Mesenteric fat pad (tissue), 1 donor: Measurements from ENCODE around the gene CABLES1. TPM values are rescaled to one million over a fixed set of nuclear protein-coding genes. Genes with fewer than 3 reads are reported as not detected.
A peak's percentile ranks its signal among the peaks of the same experiment; 100 is the strongest.
"Not testable (repeated sequence)": the region's sequence is repeated elsewhere in the genome, so short reads cannot be mapped to it uniquely, and the experiment has no call there.

Experiments
- DNase-seq: peaks from one replicate; pipeline ENCODE4 v3.0.0-alpha.2; 2020; ENCODE audit warnings: low spot score
- long read RNA-seq: library from polyadenylated mRNA; unstranded; transcript quantifications from one replicate; pipeline ENCODE4 v2.0.0, GENCODE V29; 2020
- total RNA-seq: library from RNA; stranded (reverse); fragmentation: NEBNext Ultra II Directional; extraction: Animal tissue kit (Norgen Biotek cat#: 25700); gene quantifications from one replicate; pipeline ENCODE4 v1.2.1, GENCODE V29; 2021
- donor health status: DM: yes; HTN: yes; CAD: no.

CABLES1 gene, protein sequence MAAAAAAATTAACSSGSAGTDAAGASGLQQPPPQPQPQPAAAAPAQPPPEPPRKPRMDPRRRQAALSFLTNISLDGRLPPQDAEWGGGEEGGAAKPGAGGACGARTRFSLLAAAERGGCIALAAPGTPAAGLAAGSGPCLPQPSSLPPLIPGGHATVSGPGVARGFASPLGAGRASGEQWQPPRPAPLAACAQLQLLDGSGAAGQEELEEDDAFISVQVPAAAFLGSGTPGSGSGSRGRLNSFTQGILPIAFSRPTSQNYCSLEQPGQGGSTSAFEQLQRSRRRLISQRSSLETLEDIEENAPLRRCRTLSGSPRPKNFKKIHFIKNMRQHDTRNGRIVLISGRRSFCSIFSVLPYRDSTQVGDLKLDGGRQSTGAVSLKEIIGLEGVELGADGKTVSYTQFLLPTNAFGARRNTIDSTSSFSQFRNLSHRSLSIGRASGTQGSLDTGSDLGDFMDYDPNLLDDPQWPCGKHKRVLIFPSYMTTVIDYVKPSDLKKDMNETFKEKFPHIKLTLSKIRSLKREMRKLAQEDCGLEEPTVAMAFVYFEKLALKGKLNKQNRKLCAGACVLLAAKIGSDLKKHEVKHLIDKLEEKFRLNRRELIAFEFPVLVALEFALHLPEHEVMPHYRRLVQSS
- total RNA-seq: 57.0 TPM
- long read RNA-seq, full-length matches to known transcripts: 4 of 28 reads
- long read RNA-seq, partial matches to known transcripts: 16 of 28 reads
- long read RNA-seq, other reads (novel, unspliced or antisense): 8 of 28 reads

- no peak for DNase-seq
Measured at GRCh38 chr18:23134780-23135549, at the start of gene CABLES1. Gene CABLES1 (plus strand): TSS chr18:23135485. CDS start chr18:23135763, 278 bp downstream.

- DNase-seq: no peak
Measured at GRCh38 chr18:23087352-23087751, 47.9 kb upstream of the CABLES1 start.

DNA sequence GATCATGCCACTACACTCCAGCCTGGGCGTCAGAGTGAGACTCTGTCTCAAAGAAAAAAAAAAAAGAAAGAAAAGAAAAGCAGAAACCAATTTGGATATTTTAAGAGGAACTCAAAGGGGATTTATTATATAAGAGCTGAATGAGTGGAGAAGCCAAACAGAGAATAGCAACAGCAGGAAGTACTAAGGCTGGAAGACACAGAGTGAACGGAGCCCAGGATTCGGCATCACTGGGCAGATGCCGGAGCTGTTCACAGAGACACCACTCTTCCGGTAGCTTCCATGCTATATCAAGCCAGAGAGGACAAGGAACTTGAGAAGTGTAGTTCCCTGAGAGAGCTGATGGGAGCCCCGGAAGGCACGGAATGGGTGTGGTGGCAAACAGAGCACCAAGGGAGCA, 47.0 kb upstream of the CABLES1 start:
- no peak for DNase-seq

- DNase-seq: not testable (repeated sequence)
Measured at GRCh38 chr18:23091017-23091993, 44.0 kb upstream of the CABLES1 start.

GRCh38 chr18:23092121-23092520, 43.2 kb upstream of the CABLES1 start:
- DNase-seq: no peak

DNA sequence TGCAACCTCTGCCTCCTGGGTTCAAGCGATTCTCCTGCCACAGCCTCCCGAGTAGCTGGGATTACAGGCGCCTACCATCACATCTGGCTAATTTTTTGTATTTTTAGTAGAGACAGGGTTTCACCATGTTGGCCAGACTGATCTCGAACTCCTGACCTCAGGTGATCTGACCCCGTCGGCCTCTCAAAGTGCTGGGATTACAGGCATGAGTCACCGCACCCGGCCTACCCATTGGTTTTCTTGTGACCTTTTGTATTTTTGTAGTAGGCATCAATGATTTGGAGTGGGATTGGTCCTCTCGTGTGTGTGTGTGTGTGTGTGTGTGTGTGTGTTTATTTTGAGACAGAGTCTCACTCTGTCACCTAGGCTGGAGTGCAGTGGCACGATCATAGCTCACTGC, 42.2 kb upstream of the CABLES1 start:
- DNase-seq: not testable (repeated sequence)

GRCh38 chr18:23093772-23094171, 41.5 kb upstream of the CABLES1 start:
- DNase-seq: no peak

DNA sequence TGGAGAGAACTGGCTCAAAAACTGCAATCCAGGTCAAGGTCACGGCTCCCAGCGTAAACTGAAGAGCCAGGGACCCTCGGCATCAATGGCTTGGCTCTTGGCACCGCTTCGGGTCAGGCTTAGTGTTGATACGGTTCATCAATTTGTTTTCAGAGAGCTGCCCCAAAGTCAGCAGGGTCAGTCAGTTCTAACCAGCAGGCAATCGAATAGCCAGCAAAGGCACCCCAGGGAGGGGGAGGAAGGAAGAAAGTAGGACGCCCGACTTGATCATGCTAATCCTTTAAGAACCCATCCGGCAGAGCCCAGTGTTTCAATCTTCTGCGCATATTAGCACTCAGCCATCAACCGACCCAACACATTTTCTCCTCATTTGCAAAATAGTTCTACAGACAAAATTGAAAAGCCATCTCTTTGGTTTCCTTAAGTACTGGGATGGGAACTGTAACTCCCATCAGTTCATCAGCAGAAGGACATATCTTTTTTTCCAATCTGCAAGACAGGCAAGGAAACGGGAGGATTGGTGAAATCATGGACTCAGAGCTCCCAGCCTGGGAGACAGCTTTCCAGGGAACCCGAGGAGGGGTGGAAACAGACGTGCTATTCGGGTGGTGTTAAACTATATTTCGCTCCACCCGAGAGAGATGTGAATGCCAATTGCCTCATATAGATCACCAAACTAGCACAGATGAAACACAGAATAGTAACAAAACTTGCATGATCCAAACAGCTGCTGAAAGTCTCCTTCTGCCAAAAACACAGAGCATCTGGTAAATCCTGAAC, 40.7 kb upstream of the CABLES1 start:
- DNase-seq: no peak

GRCh38 chr18:23095463-23095862, 39.8 kb upstream of the CABLES1 start:
- no peak for DNase-seq

- not testable (repeated sequence) for DNase-seq
Measured at GRCh38 chr18:23097016-23097415, 38.3 kb upstream of the CABLES1 start.

DNA sequence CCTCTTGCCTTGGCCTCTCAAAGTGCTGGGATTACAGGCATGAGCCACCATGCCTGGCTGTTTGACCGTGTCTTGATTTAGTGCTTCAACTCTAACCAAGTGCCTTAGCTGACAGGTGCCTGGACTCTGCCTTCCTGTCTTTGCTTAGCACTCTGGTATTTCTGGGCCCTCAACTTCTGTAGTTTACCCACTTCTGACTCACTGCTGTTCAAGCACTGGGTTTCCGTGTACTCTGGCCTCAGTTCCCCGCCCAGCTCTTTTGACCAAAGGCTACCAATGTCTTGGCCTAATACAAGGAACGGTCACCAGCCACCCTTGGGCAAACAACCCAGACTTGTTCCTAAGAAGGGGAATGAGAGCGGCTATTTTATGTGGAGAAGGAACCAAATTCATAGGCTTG, 35.7 kb upstream of the CABLES1 start:
- no peak for DNase-seq

DNA sequence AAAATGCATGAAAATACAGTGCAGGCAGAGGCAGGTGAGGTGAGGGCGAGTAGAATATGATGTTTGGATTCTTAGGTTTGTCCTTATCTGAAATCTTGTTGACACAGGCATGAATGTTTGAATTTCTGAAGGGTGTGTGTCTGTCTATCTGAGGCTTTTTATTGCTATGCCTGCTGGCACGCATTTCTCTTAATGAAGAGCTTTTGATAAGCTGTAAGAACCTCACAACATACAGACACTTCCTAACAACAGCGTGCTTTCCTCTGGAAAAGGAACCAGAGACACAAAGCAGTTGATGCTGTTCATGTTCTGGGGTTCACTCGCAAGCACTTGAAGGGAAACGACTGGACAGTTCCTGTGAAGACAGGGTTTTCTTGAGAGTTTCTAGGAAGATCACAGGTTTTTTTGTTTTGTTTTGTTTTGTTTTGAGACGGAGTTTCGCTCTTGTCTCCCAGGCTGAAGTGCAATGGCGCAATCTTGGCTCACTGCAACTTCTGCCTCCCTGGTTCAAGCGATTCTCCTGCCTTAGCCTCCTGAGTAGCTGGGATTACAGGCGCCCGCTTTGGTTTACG, 33.3 kb upstream of the CABLES1 start:
- DNase-seq: no peak

DNA sequence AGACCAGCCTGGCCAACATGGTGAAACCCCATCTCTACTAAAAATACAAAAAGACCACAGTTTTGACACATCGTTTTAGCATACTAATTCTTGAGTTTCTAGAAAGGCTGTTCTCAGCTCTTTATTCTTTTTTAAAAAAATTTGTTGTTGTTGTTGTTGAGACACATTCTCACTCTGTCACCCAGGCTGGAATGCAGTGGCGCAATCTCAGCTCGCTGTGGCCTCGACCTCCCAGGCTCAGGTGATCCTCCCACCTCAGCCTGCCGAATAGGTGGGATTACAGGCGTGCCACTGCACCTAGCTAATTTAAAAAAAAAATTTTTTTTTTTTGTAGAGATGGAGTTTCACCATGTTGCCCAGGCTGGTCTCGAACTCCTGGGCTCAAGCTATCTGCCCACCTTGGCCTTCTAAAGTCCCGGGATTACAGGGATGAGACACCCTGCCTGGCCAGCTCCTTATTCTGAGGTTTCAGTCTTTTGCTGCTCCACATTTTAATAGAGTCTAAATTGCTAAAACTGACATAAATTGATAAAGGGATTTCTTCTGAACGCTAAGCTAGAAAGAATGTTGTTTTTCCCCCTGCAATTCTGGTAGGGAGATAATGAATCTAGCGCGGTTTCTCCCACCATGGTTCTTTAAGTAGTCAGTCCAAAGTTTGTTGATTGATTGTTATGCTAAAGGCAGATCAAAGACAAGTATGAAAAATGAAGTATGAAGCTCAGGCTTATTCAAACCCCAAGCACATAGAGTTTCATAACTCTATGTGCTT, 32.6 kb upstream of the CABLES1 start:
- DNase-seq: no peak

- no peak for DNase-seq
Measured at GRCh38 chr18:23103449-23103848, 31.8 kb upstream of the CABLES1 start.

- no peak for DNase-seq
Measured at GRCh38 chr18:23105030-23105429, 30.3 kb upstream of the CABLES1 start.

DNA sequence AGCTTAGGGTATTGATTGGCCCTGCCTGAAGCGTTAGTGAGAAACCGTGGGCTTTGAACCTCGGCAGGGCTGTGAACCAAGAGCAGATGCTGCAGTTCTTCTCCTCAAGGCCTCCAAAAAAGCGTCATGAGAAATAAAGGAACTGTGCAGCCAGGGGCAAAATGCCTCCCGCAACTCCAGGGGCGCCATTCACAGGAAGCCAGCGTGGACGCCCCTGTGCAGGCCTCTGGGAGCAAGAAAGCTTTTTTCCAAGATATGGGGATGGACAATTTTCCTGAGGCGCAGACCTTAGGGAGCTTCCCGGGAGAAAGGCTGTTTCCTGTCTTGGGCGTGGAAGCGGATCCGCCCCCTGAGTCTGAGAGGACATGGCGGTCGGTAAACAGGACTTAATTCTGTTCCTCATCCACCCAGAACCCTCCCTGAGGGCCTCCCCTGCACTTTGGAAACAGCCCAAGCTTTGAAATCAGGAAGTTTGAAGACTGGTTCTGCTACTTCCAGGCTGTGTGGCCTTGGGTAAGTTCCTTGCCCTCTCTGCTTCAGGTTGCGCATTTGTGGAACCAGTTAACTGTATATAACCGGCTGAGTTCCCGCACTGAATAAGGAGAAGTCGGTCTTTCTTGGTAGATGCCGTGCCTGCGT, 29.6 kb upstream of the CABLES1 start:
- DNase-seq: no peak

GRCh38 chr18:23106575-23106974, 28.7 kb upstream of the CABLES1 start:
- DNase-seq: peak; percentile 71

- DNase-seq: peak; percentile 5
Measured at GRCh38 chr18:23107718-23108117, 27.6 kb upstream of the CABLES1 start.
